ENCODE results near the gene SNAP29. TPM values are rescaled to one million over a fixed set of nuclear protein-coding genes. Genes with fewer than 3 reads are reported as not detected.

SNAP29 gene
- total RNA-seq, 1 experiment from 2014 or later, result 17.9 TPM

DNA sequence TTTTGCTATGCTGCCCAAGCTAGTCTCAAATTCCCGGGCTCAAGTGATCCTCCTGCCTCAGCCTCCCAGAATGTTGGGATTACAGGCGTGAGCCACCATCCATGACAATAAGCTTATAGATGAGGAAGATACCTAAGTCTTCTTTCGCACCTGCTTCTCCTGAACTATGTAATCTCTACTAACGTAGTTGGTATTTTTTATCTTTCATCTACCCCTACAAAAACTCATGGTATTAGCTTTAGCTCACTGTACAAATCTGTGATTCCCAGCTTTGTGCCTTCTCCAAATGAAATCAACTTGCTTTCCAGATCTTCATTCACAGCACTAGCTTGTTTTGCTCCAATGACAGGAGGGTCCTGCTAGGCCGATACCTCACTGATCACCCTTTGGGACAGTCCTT is 36.6 kb upstream of the SNAP29 start:
- WGBS (ENCODE audit: extremely low coverage, insufficient read length, low lambda C conversion rate), result no CpG with 5 or more reads among the region's 5 CpGs
- H3K36me3 Mint-ChIP-seq (ENCODE audit: insufficient read depth in 1 of 3, low read depth in 3 of 3), result peaks cover 0 to 37% (median 4%) of the 10 kb centered on the region in 3 experiments; a peak in 2 of 7 replicates
- no peak overlapping the region for H2BK15ac ChIP-seq (ENCODE audit: low read depth, low read length)
- no peak overlapping the region for H3K18ac ChIP-seq (ENCODE audit: insufficient read length, low read depth, low read length)
- H3K14ac ChIP-seq (ENCODE audit: insufficient read depth, low read length), result no peak overlapping the region
- no peak overlapping the region for H2BK20ac ChIP-seq (ENCODE audit: low read depth, low read length, poor library complexity, severe bottlenecking)
- H3K56ac ChIP-seq (ENCODE audit: insufficient read length, low read depth, low read length), result no peak overlapping the region
- H3K79me2 ChIP-seq (ENCODE audit: insufficient read depth, low read length), result no peaks in the 10 kb centered on the region
- H3T11ph ChIP-seq (ENCODE audit: low read length), result no peak overlapping the region
- TF ChIP-seq, protein P1, sequence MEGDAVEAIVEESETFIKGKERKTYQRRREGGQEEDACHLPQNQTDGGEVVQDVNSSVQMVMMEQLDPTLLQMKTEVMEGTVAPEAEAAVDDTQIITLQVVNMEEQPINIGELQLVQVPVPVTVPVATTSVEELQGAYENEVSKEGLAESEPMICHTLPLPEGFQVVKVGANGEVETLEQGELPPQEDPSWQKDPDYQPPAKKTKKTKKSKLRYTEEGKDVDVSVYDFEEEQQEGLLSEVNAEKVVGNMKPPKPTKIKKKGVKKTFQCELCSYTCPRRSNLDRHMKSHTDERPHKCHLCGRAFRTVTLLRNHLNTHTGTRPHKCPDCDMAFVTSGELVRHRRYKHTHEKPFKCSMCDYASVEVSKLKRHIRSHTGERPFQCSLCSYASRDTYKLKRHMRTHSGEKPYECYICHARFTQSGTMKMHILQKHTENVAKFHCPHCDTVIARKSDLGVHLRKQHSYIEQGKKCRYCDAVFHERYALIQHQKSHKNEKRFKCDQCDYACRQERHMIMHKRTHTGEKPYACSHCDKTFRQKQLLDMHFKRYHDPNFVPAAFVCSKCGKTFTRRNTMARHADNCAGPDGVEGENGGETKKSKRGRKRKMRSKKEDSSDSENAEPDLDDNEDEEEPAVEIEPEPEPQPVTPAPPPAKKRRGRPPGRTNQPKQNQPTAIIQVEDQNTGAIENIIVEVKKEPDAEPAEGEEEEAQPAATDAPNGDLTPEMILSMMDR (conservative IDR thresholded peaks at IDR 0.05), result no peak
- H3K4me1 ChIP-seq (ENCODE audit: insufficient read depth, low read length), result no peaks in the 10 kb centered on the region
- H2BK5ac ChIP-seq (ENCODE audit: insufficient read length, low read length), result no peak overlapping the region
- no peak overlapping the region for H2AFZ ChIP-seq (ENCODE audit: low read length)
- no peaks in the 10 kb centered on the region for H4K20me1 ChIP-seq (ENCODE audit: control insufficient read depth, insufficient read depth, insufficient read length)
- H3K9ac ChIP-seq (ENCODE audit: extremely low read depth, insufficient read length, low read length), result no peak overlapping the region
- H3K23ac ChIP-seq (ENCODE audit: insufficient read length, low read depth, low read length), result no peak overlapping the region
- H2BK12ac ChIP-seq (ENCODE audit: insufficient read length, low read depth, low read length), result no peak overlapping the region
- no peak overlapping the region for H3K4me2 ChIP-seq (ENCODE audit: insufficient read depth, insufficient read length, low read length)
- no peaks in the 10 kb centered on the region for H3K23me2 ChIP-seq (ENCODE audit: insufficient read length, low read depth, low read length, poor library complexity, severe bottlenecking)
- H2BK120ac ChIP-seq (ENCODE audit: low read depth, low read length, poor library complexity, severe bottlenecking), result no peak overlapping the region
- no peaks in the 10 kb centered on the region for H3K79me1 ChIP-seq (ENCODE audit: insufficient read depth, low read depth, low read length, poor library complexity, severe bottlenecking)
- no peaks in the 10 kb centered on the region for H3K9me3 Mint-ChIP-seq
- no peak overlapping the region for H3K4me3 Mint-ChIP-seq
- H3K9me3 ChIP-seq (ENCODE audit: control insufficient read depth, low read depth, low read length), result no peaks in the 10 kb centered on the region
- H3K27me3 ChIP-seq (ENCODE audit: insufficient read depth, low read length), result no peaks in the 10 kb centered on the region
- H3K27me3 Mint-ChIP-seq (ENCODE audit: low read depth), result no peaks in the 10 kb centered on the region
- no peak overlapping the region for H4K5ac ChIP-seq (ENCODE audit: insufficient read length, low read depth, low read length)
- H3K27ac Mint-ChIP-seq, result no peak overlapping the region
- DNase-seq, result no peak
- no peak overlapping the region for H2AK5ac ChIP-seq (ENCODE audit: insufficient read length, low read length)
- no peak overlapping the region for H3K4ac ChIP-seq (ENCODE audit: low read depth, low read length)
- no peak overlapping the region for H3K27ac ChIP-seq (ENCODE audit: insufficient read length, low read depth, low read length)
- peaks cover 9 to 10% of the 10 kb centered on the region in 2 experiments for H3K4me1 Mint-ChIP-seq
- H4K91ac ChIP-seq (ENCODE audit: insufficient read length, low read depth, low read length), result no peak overlapping the region
- no peak overlapping the region for H4K8ac ChIP-seq (replicated peaks; ENCODE audit: insufficient read length, low read depth, low read length)

All from H9 (cell line).